HG02623 (cell line): ENCODE results near the gene MINAR2.

Source experiments
- ATAC-seq: cut with Tn5 transposase; IDR thresholded peaks from one replicate; pipeline ENCODE4 v1.9.1; 2021; ENCODE audit warnings: moderate library complexity; ENCODE audit not compliant: unreplicated experiment

MINAR2 gene

GRCh38 chr5:129771058-129771838 lies 23.4 kb downstream of the MINAR2 start:
- ATAC-seq: peak; percentile 52

- no peak for ATAC-seq
Observed at GRCh38 chr5:129773376-129773775, 25.5 kb downstream of the MINAR2 start.

GRCh38 chr5:129781594-129781993 lies 33.7 kb downstream of the MINAR2 start:
- ATAC-seq: no peak

GRCh38 chr5:129803403-129803802 lies 55.5 kb downstream of the MINAR2 start:
- ATAC-seq: no peak

- no peak for ATAC-seq
Observed at GRCh38 chr5:129804705-129805104, 56.8 kb downstream of the MINAR2 start.

- ATAC-seq: no peak
Observed at GRCh38 chr5:129807162-129807814, 59.4 kb downstream of the MINAR2 start.
